GM23338 (cell line): ENCODE results near the gene CPNE8.

ENCODE experiments used
- CREB1 ChIP-seq: fragments of 250-450 bp; sonication (Bioruptor Pico); IDR thresholded peaks from 2 replicates; pipeline ENCODE4 v1.5.0; 2020; ENCODE audit warnings: low read depth, mild to moderate bottlenecking, moderate library complexity
- CTCF ChIP-seq, 2 experiments: fragments of 200-600 bp in 1 of 2; sonication (generic) in 1 of 2; conservative IDR thresholded peaks; 2 replicates each; pipeline versions ENCODE4 v1.5.1 to v1.6.1; 2016 to 2017; ENCODE audit warnings: antibody characterized with exemption in 2 of 2, low read depth in 2 of 2, mild to moderate bottlenecking in 2 of 2, moderate library complexity in 1 of 2
- ETS1 ChIP-seq: IDR thresholded peaks from 2 replicates; pipeline ENCODE4 v1.6.1; 2016; ENCODE audit warnings: antibody characterized with exemption
- EZH2 ChIP-seq: fragments of 200-600 bp; sonication (generic); IDR thresholded peaks from one replicate; pipeline ENCODE4 v1.8.0; 2017; ENCODE audit warnings: antibody characterized with exemption, mild to moderate bottlenecking, low read depth; ENCODE audit not compliant: unreplicated experiment
- EZH2phosphoT487 ChIP-seq: fragments of 200-600 bp; sonication (generic); IDR thresholded peaks from one replicate; pipeline ENCODE4 v1.8.1; 2018; ENCODE audit warnings: antibody characterized with exemption; ENCODE audit not compliant: unreplicated experiment
- POLR2AphosphoS5 ChIP-seq: IDR thresholded peaks from 2 replicates; pipeline ENCODE4 v1.6.1; 2016; ENCODE audit warnings: antibody characterized with exemption, low read depth
- REST ChIP-seq: IDR thresholded peaks from one replicate; pipeline ENCODE4 v1.6.1; 2018; ENCODE audit warnings: antibody characterized with exemption; ENCODE audit not compliant: unreplicated experiment

GRCh38 chr12:38625306-38625705 is 280.1 kb downstream of the CPNE8 start:
- TF ChIP-seq POLR2AphosphoS5 (no peak), EZH2 (no peak), CTCF (conservative IDR thresholded peaks at IDR 0.05; ENCODE audit: low read depth in 2 of 2) (no peak), EZH2phosphoT487 (no peak), CREB1 (CRISPR knock-in tag) (no peak), REST (no peak), ETS1 (no peak)
